Measurements from ENCODE around the gene ITPK1.
A peak's percentile ranks its signal among the peaks of the same experiment; 100 is the strongest.

The ITPK1 gene

DNA sequence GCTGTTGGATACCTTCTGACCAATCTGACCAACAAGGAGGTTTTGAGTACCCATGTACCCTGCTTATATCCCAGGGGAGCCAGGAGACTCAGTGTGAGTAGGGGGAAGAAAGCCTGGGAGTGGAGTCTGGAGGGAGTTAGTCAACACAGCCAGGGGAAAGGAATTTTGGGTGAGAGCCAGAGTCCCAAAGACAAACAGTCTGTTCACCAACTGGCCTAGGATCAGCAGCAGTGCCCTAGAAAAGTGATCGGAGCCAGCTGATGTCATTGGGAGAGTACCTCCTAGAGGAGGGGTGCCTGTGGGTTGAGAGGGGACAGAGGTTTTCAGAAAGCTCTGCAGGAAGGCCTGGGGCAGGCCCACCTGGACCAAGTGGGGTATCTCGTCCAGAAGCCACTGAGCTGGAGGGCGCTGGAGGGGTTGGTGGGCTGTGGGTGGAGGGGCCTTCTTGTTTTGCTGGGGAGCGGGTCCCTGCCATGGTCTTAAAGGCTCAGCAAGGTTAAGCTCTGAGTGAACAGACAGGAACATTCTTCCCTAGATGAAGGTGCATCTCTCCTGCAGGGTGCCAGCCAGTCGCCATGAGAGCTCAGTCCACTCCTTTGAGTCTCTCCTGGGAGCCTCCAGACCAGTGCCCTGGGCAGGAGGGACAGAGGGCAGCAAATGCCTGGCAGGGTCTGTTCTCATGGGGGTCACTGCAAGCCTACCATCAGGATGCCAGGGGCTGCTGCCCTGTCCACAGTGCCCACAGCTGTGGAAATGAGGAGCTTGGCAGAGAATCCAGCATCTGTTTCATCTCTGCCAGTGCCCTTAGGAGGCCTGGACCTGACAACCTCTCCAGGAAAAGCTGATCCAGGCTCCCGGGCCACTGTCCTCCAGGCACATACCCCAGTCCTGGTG, 129.2 kb downstream of the ITPK1 start:
- Histone ChIP-seq H3K27ac (ENCODE audit: extremely low read depth, low read depth, low read length) (no peak overlapping the region), H3K4me3 (ENCODE audit: low read depth, low read length) (no peak overlapping the region), H3K36me3 (ENCODE audit: control insufficient read depth in 2 of 2, insufficient read depth in 1 of 2, low read length in 2 of 2) (no peaks in the 10 kb centered on the region), H3K9me3 (ENCODE audit: control insufficient read depth, insufficient read depth, low read depth, low read length) (no peaks in the 10 kb centered on the region), H3K4me1 (ENCODE audit: control insufficient read depth, insufficient read depth, low read length) (0 out of 2 replicates have a peak, but pooled peaks cover 4% of the 10 kb centered on the region)
- POLR2A ChIA-PET = no interaction called here
- CTCF ChIA-PET = interaction anchor here (0.6 kb wide), 1 partner anchor 126 kb away, joined by 3 read pairs; no protein-coding TSS in a partner anchor
- peak; percentile 74 for TF ChIP-seq PRDM10 (tag by site-specific recombination; IDR thresholded peaks at IDR 0.05)
- TF ChIP-seq, protein P1, sequence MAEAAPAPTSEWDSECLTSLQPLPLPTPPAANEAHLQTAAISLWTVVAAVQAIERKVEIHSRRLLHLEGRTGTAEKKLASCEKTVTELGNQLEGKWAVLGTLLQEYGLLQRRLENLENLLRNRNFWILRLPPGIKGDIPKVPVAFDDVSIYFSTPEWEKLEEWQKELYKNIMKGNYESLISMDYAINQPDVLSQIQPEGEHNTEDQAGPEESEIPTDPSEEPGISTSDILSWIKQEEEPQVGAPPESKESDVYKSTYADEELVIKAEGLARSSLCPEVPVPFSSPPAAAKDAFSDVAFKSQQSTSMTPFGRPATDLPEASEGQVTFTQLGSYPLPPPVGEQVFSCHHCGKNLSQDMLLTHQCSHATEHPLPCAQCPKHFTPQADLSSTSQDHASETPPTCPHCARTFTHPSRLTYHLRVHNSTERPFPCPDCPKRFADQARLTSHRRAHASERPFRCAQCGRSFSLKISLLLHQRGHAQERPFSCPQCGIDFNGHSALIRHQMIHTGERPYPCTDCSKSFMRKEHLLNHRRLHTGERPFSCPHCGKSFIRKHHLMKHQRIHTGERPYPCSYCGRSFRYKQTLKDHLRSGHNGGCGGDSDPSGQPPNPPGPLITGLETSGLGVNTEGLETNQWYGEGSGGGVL (tag by site-specific recombination; IDR thresholded peaks at IDR 0.05) = peak; percentile 45; the same call in 1 of the 2 replicates
- TF ChIP-seq YY1 (tag by site-specific recombination; IDR thresholded peaks at IDR 0.05) = no peak
- peak; percentile 73 for TF ChIP-seq ZNF341 (tag by site-specific recombination; IDR thresholded peaks at IDR 0.05; ENCODE audit: low read depth)
- peak; percentile 25 for TF ChIP-seq ZIC2 (tag by site-specific recombination; IDR thresholded peaks at IDR 0.05)
- no peak for TF ChIP-seq ZNF76 (tag by site-specific recombination; IDR thresholded peaks at IDR 0.05; ENCODE audit: borderline replicate concordance, low read depth)
- 0 out of 2 replicates have a peak, but pooled peaks have one; percentile 15 for TF ChIP-seq GLIS1 (tag by site-specific recombination; IDR thresholded peaks at IDR 0.05)
- TF ChIP-seq ZNF692 (tag by site-specific recombination; IDR thresholded peaks at IDR 0.05) = peak; percentile 39; the same call in 1 of the 2 replicates
- TF ChIP-seq, protein P2, sequence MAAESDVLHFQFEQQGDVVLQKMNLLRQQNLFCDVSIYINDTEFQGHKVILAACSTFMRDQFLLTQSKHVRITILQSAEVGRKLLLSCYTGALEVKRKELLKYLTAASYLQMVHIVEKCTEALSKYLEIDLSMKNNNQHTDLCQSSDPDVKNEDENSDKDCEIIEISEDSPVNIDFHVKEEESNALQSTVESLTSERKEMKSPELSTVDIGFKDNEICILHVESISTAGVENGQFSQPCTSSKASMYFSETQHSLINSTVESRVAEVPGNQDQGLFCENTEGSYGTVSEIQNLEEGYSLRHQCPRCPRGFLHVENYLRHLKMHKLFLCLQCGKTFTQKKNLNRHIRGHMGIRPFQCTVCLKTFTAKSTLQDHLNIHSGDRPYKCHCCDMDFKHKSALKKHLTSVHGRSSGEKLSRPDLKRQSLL (tag by site-specific recombination; IDR thresholded peaks at IDR 0.05) = no peak
- 0 out of 2 replicates have a peak, but pooled peaks have one; percentile 34 for TF ChIP-seq ZNF660 (tag by site-specific recombination; IDR thresholded peaks at IDR 0.05)
- no peak for TF ChIP-seq GFI1B (tag by site-specific recombination; IDR thresholded peaks at IDR 0.05)
- TF ChIP-seq, protein P3, sequence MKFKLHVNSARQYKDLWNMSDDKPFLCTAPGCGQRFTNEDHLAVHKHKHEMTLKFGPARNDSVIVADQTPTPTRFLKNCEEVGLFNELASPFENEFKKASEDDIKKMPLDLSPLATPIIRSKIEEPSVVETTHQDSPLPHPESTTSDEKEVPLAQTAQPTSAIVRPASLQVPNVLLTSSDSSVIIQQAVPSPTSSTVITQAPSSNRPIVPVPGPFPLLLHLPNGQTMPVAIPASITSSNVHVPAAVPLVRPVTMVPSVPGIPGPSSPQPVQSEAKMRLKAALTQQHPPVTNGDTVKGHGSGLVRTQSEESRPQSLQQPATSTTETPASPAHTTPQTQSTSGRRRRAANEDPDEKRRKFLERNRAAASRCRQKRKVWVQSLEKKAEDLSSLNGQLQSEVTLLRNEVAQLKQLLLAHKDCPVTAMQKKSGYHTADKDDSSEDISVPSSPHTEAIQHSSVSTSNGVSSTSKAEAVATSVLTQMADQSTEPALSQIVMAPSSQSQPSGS (tag by site-specific recombination; IDR thresholded peaks at IDR 0.05; ENCODE audit: low read depth) = no peak

- Histone ChIP-seq H3K27ac (ENCODE audit: extremely low read depth, low read depth, low read length) (no peak overlapping the region), H3K4me1 (ENCODE audit: control insufficient read depth, insufficient read depth, low read length) (0 out of 2 replicates have a peak, but pooled peaks cover 4% of the 10 kb centered on the region), H3K36me3 (ENCODE audit: control insufficient read depth in 2 of 2, insufficient read depth in 1 of 2, low read length in 2 of 2) (no peaks in the 10 kb centered on the region), H3K9me3 (ENCODE audit: control insufficient read depth, insufficient read depth, low read depth, low read length) (no peaks in the 10 kb centered on the region), H3K4me3 (ENCODE audit: low read depth, low read length) (no peak overlapping the region)
- ChIA-PET POLR2A (no interaction called here), CTCF (interaction anchor here (0.6 kb wide), 1 partner anchor 127 kb away, joined by 3 read pairs; no protein-coding TSS in a partner anchor)
- no peak for TF ChIP-seq ZNF394 (tag by site-specific recombination; IDR thresholded peaks at IDR 0.05; ENCODE audit: borderline replicate concordance)
- no peak for TF ChIP-seq ZNF747 (tag by site-specific recombination; IDR thresholded peaks at IDR 0.05)
- TF ChIP-seq, protein P4, sequence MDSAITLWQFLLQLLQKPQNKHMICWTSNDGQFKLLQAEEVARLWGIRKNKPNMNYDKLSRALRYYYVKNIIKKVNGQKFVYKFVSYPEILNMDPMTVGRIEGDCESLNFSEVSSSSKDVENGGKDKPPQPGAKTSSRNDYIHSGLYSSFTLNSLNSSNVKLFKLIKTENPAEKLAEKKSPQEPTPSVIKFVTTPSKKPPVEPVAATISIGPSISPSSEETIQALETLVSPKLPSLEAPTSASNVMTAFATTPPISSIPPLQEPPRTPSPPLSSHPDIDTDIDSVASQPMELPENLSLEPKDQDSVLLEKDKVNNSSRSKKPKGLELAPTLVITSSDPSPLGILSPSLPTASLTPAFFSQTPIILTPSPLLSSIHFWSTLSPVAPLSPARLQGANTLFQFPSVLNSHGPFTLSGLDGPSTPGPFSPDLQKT (IDR thresholded peaks at IDR 0.05; ENCODE audit: borderline replicate concordance, low read depth, low read length) = no peak
- TF ChIP-seq ZNF530 (tag by site-specific recombination; IDR thresholded peaks at IDR 0.05; ENCODE audit: low read depth) = no peak
These were observed 130.2 kb downstream of the ITPK1 start for GRCh38 chr14:92985521-92985920.
